Spleen (tissue), 7 donors: ENCODE measurements around the gene TCEAL7.

ENCODE experiments used
- CTCF ChIP-seq, 11 experiments: fragments of 200-600 bp in 7 of 11; fragments of 450-650 bp in 4 of 11; sonication (generic) in 4 of 11; IDR thresholded peaks in 8 of 11; conservative IDR thresholded peaks in 3 of 11; 1 replicate in 7 of 11; 2 replicates in 4 of 11; pipeline versions ENCODE4 v1.4.0 to v1.8.0; 2016 to 2021; ENCODE audit warnings: antibody characterized with exemption in 11 of 11, inconsistent platforms in 4 of 11, mild to moderate bottlenecking in 1 of 11
- POLR2A ChIP-seq, 3 donors: fragments of 450-650 bp; IDR thresholded peaks; one replicate each; pipeline ENCODE4 v1.5.1; 2017; ENCODE audit warnings: antibody characterized with exemption in 3 of 3, mild to moderate bottlenecking in 1 of 3
- POLR2AphosphoS5 ChIP-seq, 3 donors: sonication (generic); formaldehyde crosslinking; IDR thresholded peaks; one replicate each; pipeline ENCODE4 v1.5.1; 2017; ENCODE audit warnings: antibody characterized with exemption in 3 of 3
- donor health status: DM: no; HTN: no; CAD: no; lungs with moderate emphysema.
- donor health status: DM: no; HTN: no; CAD: no.
- donor health status: DM: no; HTN: no; CAD: no.

DNA sequence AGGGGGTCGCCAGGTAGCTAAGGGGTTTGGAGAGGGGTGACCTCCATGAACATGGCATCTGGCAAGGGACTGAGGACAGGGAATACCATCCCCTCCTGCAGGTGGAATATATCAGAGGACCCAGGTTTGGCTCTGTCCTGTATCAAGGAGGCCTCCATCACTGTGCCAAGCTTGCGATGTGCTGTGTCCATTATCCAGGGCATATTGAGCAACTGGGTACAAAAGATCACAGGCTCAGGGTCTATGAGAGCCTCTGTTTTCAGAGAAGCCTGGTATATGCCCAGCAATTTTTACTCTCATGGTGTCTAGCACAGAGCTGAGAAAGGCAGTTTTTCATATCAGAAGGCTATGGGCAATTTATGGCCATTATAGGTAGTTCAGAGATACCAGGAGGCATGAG is 36.9 kb upstream of the TCEAL7 start:
- TF ChIP-seq CTCF (IDR thresholded peaks at IDR 0.05 in 8 of 11, conservative IDR thresholded peaks at IDR 0.05 in 3 of 11) (no peak), POLR2A (IDR thresholded peaks at IDR 0.05) (no peak), POLR2AphosphoS5 (IDR thresholded peaks at IDR 0.05) (no peak)
